ENCODE measurements around the gene CNTNAP2.
A peak's percentile ranks its signal among the peaks of the same experiment; 100 is the strongest.

The CNTNAP2 gene

DNA sequence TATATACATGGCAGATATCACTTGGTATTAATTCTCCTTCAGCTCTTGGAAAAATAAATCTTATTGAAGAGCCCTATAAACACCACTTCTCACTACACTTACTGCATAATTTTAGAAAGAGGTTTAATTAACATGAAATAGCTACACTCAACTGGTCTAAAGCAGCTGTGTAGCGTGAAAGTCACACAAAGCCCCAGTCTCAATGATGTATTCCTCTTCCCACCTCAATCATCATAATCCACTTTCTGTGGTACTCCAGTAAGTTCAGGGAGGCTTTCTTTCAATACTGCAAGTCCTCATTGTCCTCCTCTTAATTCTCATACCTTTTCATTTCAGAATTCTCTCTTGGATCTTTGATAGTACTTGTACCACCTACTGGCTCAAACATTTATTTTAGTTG, 688.0 kb downstream of the CNTNAP2 start:
- no peak overlapping the region for H3K4ac ChIP-seq (ENCODE audit: low read depth, low read length)
- no peaks in the 10 kb centered on the region for H3K4me1 ChIP-seq (ENCODE audit: control insufficient read depth, low read depth, low read length)
- WGBS (ENCODE audit: extremely low coverage, insufficient coverage, low lambda C conversion rate), result no CpG with 5 or more reads among the region's 1 CpG
- no peak overlapping the region for H3K18ac ChIP-seq (ENCODE audit: low read length)
- no peak overlapping the region for H3K27ac ChIP-seq (ENCODE audit: low read depth, low read length)
- H4K8ac ChIP-seq (ENCODE audit: low read depth, low read length), result no peak overlapping the region
- no peak overlapping the region for H3K4me3 ChIP-seq (ENCODE audit: low read length)
- no peak overlapping the region for H2BK120ac ChIP-seq (ENCODE audit: low read depth, low read length)
- H3K4me2 ChIP-seq (ENCODE audit: low read length), result no peak overlapping the region
- no peak overlapping the region for H3K56ac ChIP-seq (ENCODE audit: low read length)
- H3K27me3 ChIP-seq (ENCODE audit: insufficient read depth, low read length, poor library complexity), result no peaks in the 10 kb centered on the region
- H2AK5ac ChIP-seq (ENCODE audit: low read length), result no peak overlapping the region
- H2BK5ac ChIP-seq (ENCODE audit: low read length), result no peak overlapping the region
- H3K36me3 ChIP-seq (ENCODE audit: control insufficient read depth, insufficient read depth, low read length), result no peaks in the 10 kb centered on the region
- H3K23ac ChIP-seq (ENCODE audit: low read length), result no peak overlapping the region
- H3K9ac ChIP-seq (ENCODE audit: low read length), result no peak overlapping the region
- no peak overlapping the region for H2BK15ac ChIP-seq (replicated peaks; ENCODE audit: low read depth)
- DNase-seq, result no peak
- H3K79me2 ChIP-seq (ENCODE audit: control insufficient read depth, insufficient read depth, low read length), result no peaks in the 10 kb centered on the region
- no peak overlapping the region for H4K5ac ChIP-seq (ENCODE audit: low read length)
- H3K79me1 ChIP-seq (ENCODE audit: low read length), result no peaks in the 10 kb centered on the region

DNA sequence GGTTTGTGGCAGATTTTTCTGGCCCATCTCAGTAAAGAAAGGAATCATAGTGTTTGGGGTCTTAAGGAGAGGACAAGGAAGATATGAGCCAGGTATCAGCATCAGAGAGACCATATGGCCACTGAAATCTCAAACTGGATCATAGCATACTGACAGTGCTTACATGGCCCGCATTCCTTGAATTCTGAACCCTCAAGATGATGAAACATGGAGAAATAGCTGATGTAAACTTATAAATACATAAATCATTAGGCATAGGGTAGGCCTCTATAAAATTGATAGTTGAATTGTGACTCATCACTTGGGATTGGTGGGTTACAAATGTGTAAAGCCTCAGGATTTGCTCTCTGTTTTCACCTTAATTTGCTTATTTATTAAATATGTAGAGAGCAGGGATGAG, 688.5 kb downstream of the CNTNAP2 start:
- H3K23ac ChIP-seq (ENCODE audit: low read length), result no peak overlapping the region
- H3K4me3 ChIP-seq (ENCODE audit: low read length), result no peak overlapping the region
- DNase-seq, result peak; percentile 59
- H2BK120ac ChIP-seq (ENCODE audit: low read depth, low read length), result no peak overlapping the region
- no peaks in the 10 kb centered on the region for H3K79me2 ChIP-seq (ENCODE audit: control insufficient read depth, insufficient read depth, low read length)
- no peak overlapping the region for H3K9ac ChIP-seq (ENCODE audit: low read length)
- H3K27ac ChIP-seq (ENCODE audit: low read depth, low read length), result no peak overlapping the region
- no peaks in the 10 kb centered on the region for H3K36me3 ChIP-seq (ENCODE audit: control insufficient read depth, insufficient read depth, low read length)
- no CpG with 5 or more reads among the region's 1 CpG for WGBS (ENCODE audit: extremely low coverage, insufficient coverage, low lambda C conversion rate)
- no peak overlapping the region for H3K4ac ChIP-seq (ENCODE audit: low read depth, low read length)
- H4K5ac ChIP-seq (ENCODE audit: low read length), result no peak overlapping the region
- H3K4me2 ChIP-seq (ENCODE audit: low read length), result no peak overlapping the region
- H2BK15ac ChIP-seq (replicated peaks; ENCODE audit: low read depth), result no peak overlapping the region
- no peak overlapping the region for H2BK5ac ChIP-seq (ENCODE audit: low read length)
- H2AK5ac ChIP-seq (ENCODE audit: low read length), result no peak overlapping the region
- no peak overlapping the region for H4K8ac ChIP-seq (ENCODE audit: low read depth, low read length)
- no peak overlapping the region for H3K18ac ChIP-seq (ENCODE audit: low read length)
- no peak overlapping the region for H3K56ac ChIP-seq (ENCODE audit: low read length)
- H3K4me1 ChIP-seq (ENCODE audit: control insufficient read depth, low read depth, low read length), result no peaks in the 10 kb centered on the region
- H3K27me3 ChIP-seq (ENCODE audit: insufficient read depth, low read length, poor library complexity), result no peaks in the 10 kb centered on the region
- H3K79me1 ChIP-seq (ENCODE audit: low read length), result no peaks in the 10 kb centered on the region

GRCh38 chr7:146826329-146826728, 709.7 kb downstream of the CNTNAP2 start:
- WGBS (ENCODE audit: extremely low coverage, insufficient coverage, low lambda C conversion rate), result no CpG with 5 or more reads among the region's 2 CpGs

DNA sequence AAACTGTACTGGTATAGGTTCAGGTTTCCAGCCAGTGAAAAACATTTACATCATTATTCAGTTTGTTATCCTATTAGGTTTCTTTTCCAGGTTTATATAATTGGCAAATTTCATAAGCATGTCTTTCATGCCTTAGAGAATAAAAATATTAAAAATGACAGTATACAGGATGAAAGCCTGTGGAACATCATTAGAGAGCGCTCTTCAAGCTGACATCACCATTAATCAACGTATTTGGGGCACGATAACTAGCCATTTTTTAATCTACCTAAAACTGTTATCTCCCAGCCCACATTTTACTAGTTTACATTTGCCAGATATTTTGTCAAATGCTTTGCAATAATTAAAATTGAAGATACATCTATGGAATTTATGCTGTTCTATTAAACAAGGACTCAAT, 714.1 kb downstream of the CNTNAP2 start:
- H3K56ac ChIP-seq (ENCODE audit: low read length), result no peak overlapping the region
- no peak overlapping the region for H2AK5ac ChIP-seq (ENCODE audit: low read length)
- no peaks in the 10 kb centered on the region for H3K79me2 ChIP-seq (ENCODE audit: control insufficient read depth, insufficient read depth, low read length)
- H2BK120ac ChIP-seq (ENCODE audit: low read depth, low read length), result no peak overlapping the region
- no peak overlapping the region for H2BK15ac ChIP-seq (replicated peaks; ENCODE audit: low read depth)
- no peak overlapping the region for H3K27ac ChIP-seq (ENCODE audit: low read depth, low read length)
- H4K8ac ChIP-seq (ENCODE audit: low read depth, low read length), result no peak overlapping the region
- H3K4me2 ChIP-seq (ENCODE audit: low read length), result no peak overlapping the region
- H3K9ac ChIP-seq (ENCODE audit: low read length), result no peak overlapping the region
- WGBS (ENCODE audit: extremely low coverage, insufficient coverage, low lambda C conversion rate), result no CpG with 5 or more reads among the region's 3 CpGs
- no peak overlapping the region for H3K4ac ChIP-seq (ENCODE audit: low read depth, low read length)
- H4K5ac ChIP-seq (ENCODE audit: low read length), result no peak overlapping the region
- H3K18ac ChIP-seq (ENCODE audit: low read length), result no peak overlapping the region
- no peaks in the 10 kb centered on the region for H3K27me3 ChIP-seq (ENCODE audit: insufficient read depth, low read length, poor library complexity)
- no peak overlapping the region for H3K23ac ChIP-seq (ENCODE audit: low read length)
- H3K4me1 ChIP-seq (ENCODE audit: control insufficient read depth, low read depth, low read length), result no peaks in the 10 kb centered on the region
- H3K79me1 ChIP-seq (ENCODE audit: low read length), result no peaks in the 10 kb centered on the region
- no peaks in the 10 kb centered on the region for H3K36me3 ChIP-seq (ENCODE audit: control insufficient read depth, insufficient read depth, low read length)
- no peak overlapping the region for H3K4me3 ChIP-seq (ENCODE audit: low read length)
- H2BK5ac ChIP-seq (ENCODE audit: low read length), result no peak overlapping the region
- DNase-seq, result no peak

More at GRCh38 chr7:146826329-146826728, 709.7 kb downstream of the CNTNAP2 start:
- Histone ChIP-seq H4K5ac (ENCODE audit: low read length) (no peak overlapping the region), H3K9ac (ENCODE audit: low read length) (no peak overlapping the region), H3K36me3 (ENCODE audit: control insufficient read depth, insufficient read depth, low read length) (no peaks in the 10 kb centered on the region), H3K27ac (ENCODE audit: low read depth, low read length) (no peak overlapping the region), H3K4me2 (ENCODE audit: low read length) (no peak overlapping the region), H3K79me2 (ENCODE audit: control insufficient read depth, insufficient read depth, low read length) (no peaks in the 10 kb centered on the region), H2BK5ac (ENCODE audit: low read length) (no peak overlapping the region), H3K56ac (ENCODE audit: low read length) (no peak overlapping the region), H4K8ac (ENCODE audit: low read depth, low read length) (no peak overlapping the region), H3K23ac (ENCODE audit: low read length) (no peak overlapping the region), H3K4me3 (ENCODE audit: low read length) (no peak overlapping the region), H3K18ac (ENCODE audit: low read length) (no peak overlapping the region), H2BK120ac (ENCODE audit: low read depth, low read length) (no peak overlapping the region), H3K4ac (ENCODE audit: low read depth, low read length) (no peak overlapping the region), H2AK5ac (ENCODE audit: low read length) (no peak overlapping the region), H3K27me3 (ENCODE audit: insufficient read depth, low read length, poor library complexity) (no peaks in the 10 kb centered on the region), H3K79me1 (ENCODE audit: low read length) (no peaks in the 10 kb centered on the region), H3K4me1 (ENCODE audit: control insufficient read depth, low read depth, low read length) (no peaks in the 10 kb centered on the region), H2BK15ac (replicated peaks; ENCODE audit: low read depth) (no peak overlapping the region)
- peak; percentile 82 for DNase-seq

GRCh38 chr7:146831875-146832274, 715.3 kb downstream of the CNTNAP2 start:
- H2BK15ac ChIP-seq (replicated peaks; ENCODE audit: low read depth), result no peak overlapping the region
- DNase-seq, result no peak
- H4K5ac ChIP-seq (ENCODE audit: low read length), result no peak overlapping the region
- no peaks in the 10 kb centered on the region for H3K79me1 ChIP-seq (ENCODE audit: low read length)
- H3K4me2 ChIP-seq (ENCODE audit: low read length), result no peak overlapping the region
- H3K27ac ChIP-seq (ENCODE audit: low read depth, low read length), result no peak overlapping the region
- H2AK5ac ChIP-seq (ENCODE audit: low read length), result no peak overlapping the region
- no peaks in the 10 kb centered on the region for H3K79me2 ChIP-seq (ENCODE audit: control insufficient read depth, insufficient read depth, low read length)
- H3K4me3 ChIP-seq (ENCODE audit: low read length), result no peak overlapping the region
- H3K9ac ChIP-seq (ENCODE audit: low read length), result no peak overlapping the region
- no peaks in the 10 kb centered on the region for H3K36me3 ChIP-seq (ENCODE audit: control insufficient read depth, insufficient read depth, low read length)
- H2BK5ac ChIP-seq (ENCODE audit: low read length), result no peak overlapping the region
- no peak overlapping the region for H3K18ac ChIP-seq (ENCODE audit: low read length)
- H3K4me1 ChIP-seq (ENCODE audit: control insufficient read depth, low read depth, low read length), result no peaks in the 10 kb centered on the region
- H3K23ac ChIP-seq (ENCODE audit: low read length), result no peak overlapping the region
- no peak overlapping the region for H2BK120ac ChIP-seq (ENCODE audit: low read depth, low read length)
- no peaks in the 10 kb centered on the region for H3K27me3 ChIP-seq (ENCODE audit: insufficient read depth, low read length, poor library complexity)
- H4K8ac ChIP-seq (ENCODE audit: low read depth, low read length), result no peak overlapping the region
- H3K4ac ChIP-seq (ENCODE audit: low read depth, low read length), result no peak overlapping the region
- no peak overlapping the region for H3K56ac ChIP-seq (ENCODE audit: low read length)
- WGBS (ENCODE audit: extremely low coverage, insufficient coverage, low lambda C conversion rate), result no CpG with 5 or more reads among the region's 2 CpGs

GRCh38 chr7:146844405-146844804, 727.8 kb downstream of the CNTNAP2 start:
- no peak overlapping the region for H4K8ac ChIP-seq (ENCODE audit: low read depth, low read length)
- no peak overlapping the region for H2AK5ac ChIP-seq (ENCODE audit: low read length)
- H3K27me3 ChIP-seq (ENCODE audit: insufficient read depth, low read length, poor library complexity), result no peaks in the 10 kb centered on the region
- H3K36me3 ChIP-seq (ENCODE audit: control insufficient read depth, insufficient read depth, low read length), result no peaks in the 10 kb centered on the region
- no peak overlapping the region for H3K4me2 ChIP-seq (ENCODE audit: low read length)
- DNase-seq, result no peak
- H3K9ac ChIP-seq (ENCODE audit: low read length), result no peak overlapping the region
- H3K4ac ChIP-seq (ENCODE audit: low read depth, low read length), result no peak overlapping the region
- no peak overlapping the region for H3K27ac ChIP-seq (ENCODE audit: low read depth, low read length)
- no peaks in the 10 kb centered on the region for H3K4me1 ChIP-seq (ENCODE audit: control insufficient read depth, low read depth, low read length)
- no peak overlapping the region for H3K56ac ChIP-seq (ENCODE audit: low read length)
- no peaks in the 10 kb centered on the region for H3K79me1 ChIP-seq (ENCODE audit: low read length)
- no peak overlapping the region for H2BK15ac ChIP-seq (replicated peaks; ENCODE audit: low read depth)
- no peaks in the 10 kb centered on the region for H3K79me2 ChIP-seq (ENCODE audit: control insufficient read depth, insufficient read depth, low read length)
- no peak overlapping the region for H3K4me3 ChIP-seq (ENCODE audit: low read length)
- H3K23ac ChIP-seq (ENCODE audit: low read length), result no peak overlapping the region
- no peak overlapping the region for H4K5ac ChIP-seq (ENCODE audit: low read length)
- WGBS (ENCODE audit: extremely low coverage, insufficient coverage, low lambda C conversion rate), result no CpG with 5 or more reads among the region's 2 CpGs
- H2BK120ac ChIP-seq (ENCODE audit: low read depth, low read length), result no peak overlapping the region
- no peak overlapping the region for H2BK5ac ChIP-seq (ENCODE audit: low read length)
- no peak overlapping the region for H3K18ac ChIP-seq (ENCODE audit: low read length)
